Measurements from ENCODE around the gene CXCL12. TPM values are rescaled to one million over a fixed set of nuclear protein-coding genes. Genes with fewer than 3 reads are reported as not detected.

CXCL12 gene
- total RNA-seq, 1 donor from 2014 or later: 0.77 TPM

DNA sequence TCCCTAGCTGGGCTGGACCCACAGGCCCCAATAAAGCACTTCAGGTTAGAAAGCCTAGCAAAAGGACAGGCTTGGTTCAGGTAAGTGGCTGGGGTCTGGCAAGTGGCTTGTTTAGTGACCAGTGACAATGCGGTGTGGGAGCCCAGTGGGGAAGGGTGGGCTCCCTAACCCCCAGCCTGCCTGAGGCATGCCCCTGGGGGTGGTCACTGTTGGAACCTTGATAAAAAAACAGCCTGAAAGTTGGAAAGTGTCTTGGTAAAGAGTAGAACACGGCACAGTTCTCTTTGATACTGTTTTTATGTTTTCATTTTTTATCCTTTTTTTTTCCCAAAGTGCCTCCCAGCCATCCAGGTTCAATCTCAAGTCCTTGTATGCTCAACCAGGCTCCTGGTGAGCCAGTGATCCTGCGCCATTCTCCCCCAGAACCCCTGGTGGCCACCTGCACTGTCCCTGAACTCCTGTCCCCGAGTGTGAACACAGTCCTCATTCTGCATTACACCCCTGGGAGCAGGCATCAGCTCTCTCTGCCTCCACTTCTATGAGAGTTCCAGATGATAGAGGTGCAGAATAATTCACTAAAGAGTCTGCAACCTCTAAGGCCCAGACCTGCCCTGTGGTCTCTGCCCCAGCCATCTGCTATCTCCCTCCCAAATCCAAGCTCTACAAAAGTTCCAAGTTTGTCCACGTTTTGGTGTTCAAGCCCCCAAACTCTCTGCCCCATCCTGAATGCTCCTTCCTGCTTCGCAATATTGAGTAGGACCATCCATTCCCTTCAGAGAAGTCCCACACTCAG lies 15.0 kb upstream of the CXCL12 start:
- DNase-seq (ENCODE audit: low read depth in 2 of 2): no peak

DNA sequence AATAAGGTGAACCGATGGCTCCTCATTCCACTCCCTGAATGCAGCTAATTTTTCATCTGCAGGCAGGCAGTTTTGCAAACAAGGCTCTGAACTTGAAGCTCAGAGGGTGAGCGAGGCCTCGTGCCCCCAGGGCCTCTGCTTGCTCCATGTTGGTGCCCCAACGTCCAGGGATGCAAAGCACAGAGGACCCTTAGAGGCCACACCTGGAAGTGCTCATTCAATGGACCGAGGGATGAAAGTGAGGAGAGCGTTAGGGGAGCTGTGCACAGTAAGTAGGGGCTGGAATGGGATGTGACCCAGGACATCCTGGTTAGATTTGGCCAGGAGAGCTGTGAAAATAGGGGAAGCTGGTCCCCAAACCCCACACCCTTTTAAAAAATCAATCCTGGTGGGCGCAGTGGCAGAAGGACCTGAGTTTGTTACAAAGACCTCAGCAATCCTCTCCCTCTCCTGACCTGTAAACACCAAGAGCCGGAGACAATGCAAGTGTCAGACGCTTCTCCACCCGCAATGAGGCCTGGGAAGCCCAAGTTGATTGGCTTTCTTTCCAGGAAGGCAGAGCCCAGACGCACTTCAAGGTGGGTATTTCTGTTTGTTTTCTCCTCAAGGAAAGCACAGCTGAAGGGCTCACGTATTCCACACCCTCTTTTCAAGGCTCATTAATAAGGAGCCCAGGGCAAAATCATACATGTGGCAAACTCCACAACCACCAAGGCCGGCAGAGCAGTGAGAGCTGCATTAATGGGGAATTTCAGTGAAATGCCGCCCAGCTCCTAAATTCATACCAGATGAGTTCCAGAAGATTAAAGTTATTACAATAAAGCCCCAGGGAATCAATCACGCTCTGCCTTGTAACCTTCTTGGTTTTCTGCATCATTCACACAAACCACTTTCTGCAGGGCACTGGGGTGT lies 14.1 kb upstream of the CXCL12 start:
- no peak for DNase-seq (ENCODE audit: low read depth in 2 of 2)

- DNase-seq (ENCODE audit: low read depth in 2 of 2): no peak
Observed at GRCh38 chr10:44398271-44398670, 13.4 kb upstream of the CXCL12 start.

- DNase-seq (ENCODE audit: low read depth in 2 of 2): no peak
Observed at GRCh38 chr10:44397476-44398225, 12.8 kb upstream of the CXCL12 start.

- DNase-seq (ENCODE audit: low read depth in 2 of 2): no peak
Observed at GRCh38 chr10:44396671-44397191, 11.8 kb upstream of the CXCL12 start.

GRCh38 chr10:44395902-44396670 lies 11.2 kb upstream of the CXCL12 start:
- DNase-seq (ENCODE audit: low read depth in 2 of 2): no peak

GRCh38 chr10:44395396-44395795 lies 10.5 kb upstream of the CXCL12 start:
- no peak for DNase-seq (ENCODE audit: low read depth in 2 of 2)

DNA sequence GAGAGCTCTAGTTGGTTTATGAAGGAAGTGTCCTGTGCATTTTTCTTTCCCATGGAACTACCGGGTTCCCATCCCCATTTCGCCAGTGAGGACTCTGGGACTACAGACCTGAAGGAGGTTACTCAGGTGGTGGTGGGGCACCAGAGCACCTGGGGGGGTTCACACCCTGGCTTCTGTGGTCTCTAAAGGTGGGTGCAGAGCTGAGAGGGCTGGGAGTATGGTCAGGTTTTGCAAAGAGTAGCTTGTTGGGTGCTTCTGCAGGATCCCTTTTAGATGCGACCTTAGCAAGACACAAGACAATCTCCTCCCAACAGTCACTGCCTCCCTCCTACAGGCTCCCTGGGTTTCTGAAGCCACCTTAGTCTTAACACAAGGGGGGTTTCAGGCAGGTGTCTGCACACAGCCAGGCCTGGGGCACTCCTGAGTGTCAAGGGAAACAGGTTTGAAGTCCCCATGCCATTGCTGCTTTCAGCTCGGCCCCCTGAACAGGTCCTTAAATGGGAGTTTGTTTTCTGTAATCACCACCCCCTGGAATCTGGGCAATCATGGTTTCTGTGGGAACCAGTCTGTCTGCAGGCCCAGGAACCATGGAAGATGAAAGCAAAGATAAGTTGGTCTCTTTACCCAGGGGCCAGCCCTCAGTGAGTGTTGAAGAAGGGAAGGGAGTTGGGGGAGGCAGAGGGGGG lies 9.9 kb upstream of the CXCL12 start:
- DNase-seq (ENCODE audit: low read depth in 2 of 2): no peak

DNA sequence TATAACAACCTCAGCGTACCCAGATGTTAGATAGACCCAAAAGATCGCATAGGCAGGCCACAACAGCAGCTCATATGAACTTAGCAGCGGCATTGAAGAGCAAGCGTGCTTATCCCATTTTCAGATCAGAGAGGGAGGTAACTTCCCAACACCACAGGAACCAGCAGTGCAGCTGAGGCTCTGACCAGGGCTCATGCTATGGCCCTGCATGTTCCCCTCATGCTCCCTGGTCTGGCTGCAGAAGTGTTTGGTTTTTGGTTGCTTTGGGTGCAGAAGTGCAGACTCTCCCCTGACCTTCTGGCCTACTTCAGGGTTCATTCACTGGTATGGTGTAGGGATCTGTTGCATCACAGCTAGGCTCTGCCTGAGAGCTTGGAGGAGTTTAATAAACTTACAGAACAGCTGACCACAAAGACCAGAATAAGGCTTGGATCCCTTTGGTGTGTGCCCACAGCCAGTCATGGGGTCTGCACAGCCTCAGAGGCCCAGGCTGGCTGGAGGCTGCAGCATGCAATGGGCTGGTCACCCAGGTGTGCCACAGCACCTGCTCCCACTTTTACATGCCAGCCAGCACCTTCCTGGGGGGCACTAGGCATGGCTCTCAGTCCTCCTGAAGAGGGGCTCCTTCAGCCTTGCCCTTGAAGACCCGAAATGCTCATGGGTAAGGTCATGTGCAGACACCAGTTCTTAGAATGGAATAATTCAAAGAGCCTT lies 9.1 kb upstream of the CXCL12 start:
- DNase-seq (ENCODE audit: low read depth in 2 of 2): no peak

DNA sequence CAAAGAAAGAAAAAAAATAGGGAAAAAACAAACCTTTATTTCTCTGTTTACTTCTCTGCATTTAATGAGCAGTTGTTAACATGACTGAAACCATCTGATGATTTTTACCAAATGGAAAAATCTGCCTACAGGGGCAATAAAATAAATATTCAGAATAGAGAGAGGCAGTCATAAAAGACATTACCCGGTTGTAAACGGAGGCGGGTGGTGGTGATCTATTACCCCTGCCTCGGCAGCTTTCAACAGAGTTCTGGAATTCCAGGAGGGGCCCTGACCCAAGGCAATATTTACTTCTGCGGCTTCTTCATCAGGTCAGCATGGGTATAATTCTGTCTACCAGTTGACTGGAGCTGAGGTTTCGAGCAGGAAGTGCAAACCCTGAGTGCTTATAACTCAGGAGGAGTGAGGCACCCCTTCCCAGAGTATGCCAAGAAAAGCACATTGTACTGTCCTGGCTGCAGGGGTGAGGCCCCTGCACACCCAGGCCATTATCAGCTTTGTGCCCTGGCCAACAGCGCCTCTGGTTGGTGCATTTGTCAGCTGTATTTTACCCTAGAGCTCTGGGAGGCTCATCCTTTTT lies 8.2 kb upstream of the CXCL12 start:
- no peak for DNase-seq (ENCODE audit: low read depth in 2 of 2)

DNA sequence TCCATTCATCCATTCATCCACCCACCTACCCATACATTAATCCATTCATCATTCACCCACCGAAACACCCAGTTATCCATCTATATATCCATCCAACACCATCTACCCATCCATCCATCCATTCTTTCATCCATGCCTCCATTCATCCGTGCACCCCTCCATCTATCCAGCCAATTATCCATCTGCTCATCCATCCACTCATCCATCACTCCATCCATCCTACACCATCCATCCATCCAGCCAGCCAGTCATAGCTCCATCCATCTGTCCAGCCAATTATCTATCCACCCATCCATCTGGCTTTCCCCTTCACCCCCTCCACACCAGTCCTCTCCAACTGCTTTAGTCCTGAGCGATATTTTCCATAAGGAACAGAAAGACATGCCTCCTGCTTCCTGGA lies 7.5 kb upstream of the CXCL12 start:
- DNase-seq (ENCODE audit: low read depth in 2 of 2): no peak

DNA sequence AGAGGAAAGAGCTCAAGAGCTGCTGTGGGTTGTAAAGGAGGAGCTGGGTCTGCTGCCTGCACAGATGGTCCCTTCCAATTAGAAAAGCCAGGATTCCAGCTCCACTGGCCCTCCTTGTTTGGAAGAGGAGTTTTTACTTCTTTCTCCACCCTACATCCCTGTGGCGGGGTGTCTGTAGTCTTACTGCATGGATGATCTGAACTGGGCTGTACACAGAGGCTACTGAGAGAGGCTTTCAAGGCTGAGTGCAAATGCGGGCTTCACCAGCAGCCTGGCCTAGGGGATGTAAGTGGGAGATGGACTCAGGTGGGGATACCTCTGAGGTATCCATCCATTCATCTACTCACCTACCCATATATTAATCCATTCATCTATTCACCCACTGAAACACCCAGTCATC lies 7.1 kb upstream of the CXCL12 start:
- no peak for DNase-seq (ENCODE audit: low read depth in 2 of 2)

- DNase-seq (ENCODE audit: low read depth in 2 of 2): no peak
Observed at GRCh38 chr10:44390585-44391072, 5.7 kb upstream of the CXCL12 start.

GRCh38 chr10:44389556-44389955 lies 4.7 kb upstream of the CXCL12 start:
- DNase-seq (ENCODE audit: low read depth in 2 of 2): no peak

- no peak for DNase-seq (ENCODE audit: low read depth in 2 of 2)
Observed at GRCh38 chr10:44389150-44389549, 4.3 kb upstream of the CXCL12 start.

GRCh38 chr10:44388641-44389040 lies 3.7 kb upstream of the CXCL12 start:
- no peak for DNase-seq (ENCODE audit: low read depth in 2 of 2)

- no peak for DNase-seq (ENCODE audit: low read depth in 2 of 2)
Observed at GRCh38 chr10:44387853-44388251, 3.0 kb upstream of the CXCL12 start.

- peak; percentile 21 to 62 for DNase-seq (ENCODE audit: low read depth in 2 of 2)
Observed at GRCh38 chr10:44386546-44387052, 1.7 kb upstream of the CXCL12 start.

All from dermis microvascular lymphatic vessel endothelial cell (primary cell).